ENCODE data around the gene CDK14.

CDK14 gene

GRCh38 chr7:90688810-90689209 is 92.7 kb downstream of the CDK14 start:
- no peak for DNase-seq

GRCh38 chr7:90689260-90689659 is 93.1 kb downstream of the CDK14 start:
- DNase-seq, result no peak

GRCh38 chr7:90690159-90690858 is 94.2 kb downstream of the CDK14 start:
- no peak for DNase-seq

GRCh38 chr7:90692396-90692795 is 96.3 kb downstream of the CDK14 start:
- no peak for DNase-seq

- no peak for DNase-seq
These were observed 96.8 kb downstream of the CDK14 start for GRCh38 chr7:90692947-90693346.

GRCh38 chr7:90693939-90694338 is 97.8 kb downstream of the CDK14 start:
- no peak for DNase-seq

- no peak for DNase-seq
These were observed 102.5 kb downstream of the CDK14 start for GRCh38 chr7:90698616-90699015.

- no peak for DNase-seq
These were observed 104.9 kb downstream of the CDK14 start for GRCh38 chr7:90701021-90701420.

GRCh38 chr7:90701771-90702170 is 105.7 kb downstream of the CDK14 start:
- no peak for DNase-seq

- DNase-seq, result no peak
These were observed 109.4 kb downstream of the CDK14 start for GRCh38 chr7:90705391-90706071.

GRCh38 chr7:90706072-90706716 is 110.1 kb downstream of the CDK14 start:
- DNase-seq, result no peak

- DNase-seq, result no peak
These were observed 112.8 kb downstream of the CDK14 start for GRCh38 chr7:90708841-90709317.

GRCh38 chr7:90709501-90710465 is 113.7 kb downstream of the CDK14 start:
- no peak for DNase-seq

GRCh38 chr7:90710466-90710850 is 114.3 kb downstream of the CDK14 start:
- no peak for DNase-seq

- DNase-seq, result no peak
These were observed 117.5 kb downstream of the CDK14 start for GRCh38 chr7:90713628-90714027.

GRCh38 chr7:90715067-90715466 is 118.9 kb downstream of the CDK14 start:
- no peak for DNase-seq

- DNase-seq, result no peak
These were observed 121.4 kb downstream of the CDK14 start for GRCh38 chr7:90717296-90718060.

- DNase-seq, result no peak
These were observed 123.0 kb downstream of the CDK14 start for GRCh38 chr7:90719155-90719554.

- DNase-seq, result no peak
These were observed 125.1 kb downstream of the CDK14 start for GRCh38 chr7:90720984-90721760.

- DNase-seq, result no peak
These were observed 125.8 kb downstream of the CDK14 start for GRCh38 chr7:90721869-90722431.

GRCh38 chr7:90723233-90723632 is 127.1 kb downstream of the CDK14 start:
- no peak for DNase-seq
